ENCODE results near the gene GPR107. TPM values are rescaled to one million over a fixed set of nuclear protein-coding genes. Genes with fewer than 3 reads are reported as not detected.

The GPR107 gene
- total and polyA plus RNA-seq, 2 of the 8 experiments (the other 6 are each of a cell fraction or from before 2014, with no cell fraction given), result 19.3 to 30.7 TPM

- Histone ChIP-seq H4K20me1 (replicated peaks in 1 of 2; ENCODE audit: control insufficient read depth in 1 of 2, insufficient read depth in 2 of 2, low read length in 2 of 2) (no peaks in the 10 kb centered on the region), H3K14ac (ENCODE audit: insufficient read length) (no peak overlapping the region), H3K27ac (ENCODE audit: low read depth, low read length) (no peak overlapping the region), H3K4me1 (replicated peaks in 1 of 4; ENCODE audit: control insufficient read depth in 3 of 4, insufficient read depth in 4 of 4, low read length in 3 of 4) (peaks cover 13 to 29% (median 19%) of the 10 kb centered on the region in 4 experiments), H2BK12ac (ENCODE audit: low read depth, low read length) (no peak overlapping the region), H3K56ac (replicated peaks; ENCODE audit: insufficient read length, low read depth, low read length) (no peak overlapping the region), H2BK15ac (ENCODE audit: low read length) (no peak overlapping the region), H4K91ac (replicated peaks; ENCODE audit: insufficient read length, low read length) (no peak overlapping the region), H3K9me3 (ENCODE audit: insufficient read depth in 2 of 2, low read depth in 1 of 2, low read length in 1 of 2) (no peaks in the 10 kb centered on the region), H4K8ac (ENCODE audit: extremely low read depth, insufficient read depth, low read length) (no peak overlapping the region), H3K18ac (ENCODE audit: extremely low read depth, low read length) (no peak overlapping the region), H3K27me3 (replicated peaks in 1 of 4; ENCODE audit: control insufficient read depth in 3 of 4, extremely low read depth in 1 of 4, insufficient read depth in 3 of 4, low read length in 3 of 4) (no peaks in the 10 kb centered on the region; a peak in 1 of 7 replicates), H3K79me2 (ENCODE audit: control insufficient read depth in 1 of 2, insufficient read depth in 2 of 2, low read length in 2 of 2) (no peaks in the 10 kb centered on the region), H3K36me3 (ENCODE audit: control insufficient read depth in 2 of 4, insufficient read depth in 4 of 4, low read length in 3 of 4) (no peaks in the 10 kb centered on the region), H3K4me2 (ENCODE audit: insufficient read depth in 1 of 2, low read depth in 2 of 2, low read length in 2 of 2) (no peak overlapping the region), H3K9ac (replicated peaks in 1 of 4; ENCODE audit: extremely low read depth in 1 of 4, low read depth in 3 of 4, low read length in 3 of 4) (no peak overlapping the region), H2BK5ac (ENCODE audit: low read depth, low read length) (no peak overlapping the region), H3K79me1 (ENCODE audit: low read depth, low read length) (no peaks in the 10 kb centered on the region), H2AK5ac (ENCODE audit: low read depth, low read length) (no peak overlapping the region), H3K23ac (ENCODE audit: insufficient read length) (no peak overlapping the region), H3K4me3 (ENCODE audit: extremely low read depth in 1 of 4, insufficient read depth in 2 of 4, low read depth in 3 of 4, low read length in 4 of 4) (no peak overlapping the region), H4K5ac (ENCODE audit: insufficient read length, low read depth, low read length) (no peak overlapping the region), H3K23me2 (ENCODE audit: low read depth, low read length) (no peaks in the 10 kb centered on the region), H3K4ac (replicated peaks; ENCODE audit: insufficient read length, low read depth, low read length) (no peak overlapping the region), H2BK20ac (ENCODE audit: low read length) (no peak overlapping the region), H2BK120ac (replicated peaks; ENCODE audit: low read depth, low read length) (no peak overlapping the region), H2AFZ (ENCODE audit: low read length) (no peak overlapping the region)
- POLR2A ChIA-PET (ENCODE audit: partially characterized antibody), result no interaction called here
- no peak for DNase-seq (ENCODE audit: low read depth in 1 of 2, low spot score in 2 of 2)
- no peak for TF ChIP-seq SP2 (IDR thresholded peaks at IDR 0.05; ENCODE audit: low read length)
- no peak for TF ChIP-seq SIX5 (IDR thresholded peaks at IDR 0.05; ENCODE audit: low read depth, low read length)
- TF ChIP-seq HDAC2 (IDR thresholded peaks at IDR 0.05; ENCODE audit: borderline replicate concordance in 1 of 2, low read depth in 2 of 2, low read length in 2 of 2), result no peak
- TF ChIP-seq NANOG (IDR thresholded peaks at IDR 0.05; ENCODE audit: insufficient read depth, low read depth, low read length, poor library complexity, severe bottlenecking), result no peak
- no peak for TF ChIP-seq POLR2AphosphoS5 (IDR thresholded peaks at IDR 0.05; ENCODE audit: low read depth, low read length)
- no peak for TF ChIP-seq FOSL1 (IDR thresholded peaks at IDR 0.05; ENCODE audit: insufficient read depth, low read depth, low read length)
- no peak for TF ChIP-seq EP300 (IDR thresholded peaks at IDR 0.05; ENCODE audit: borderline replicate concordance in 1 of 2, low read depth in 2 of 2, low read length in 2 of 2)
- no peak for TF ChIP-seq HDAC6 (IDR thresholded peaks at IDR 0.05; ENCODE audit: low read depth, low read length)
- no peak for TF ChIP-seq EZH2 (IDR thresholded peaks at IDR 0.05; ENCODE audit: low read depth, low read length, severe bottlenecking)
- no peak for TF ChIP-seq SRF (IDR thresholded peaks at IDR 0.05; ENCODE audit: low read depth, low read length)
- TF ChIP-seq RXRA (IDR thresholded peaks at IDR 0.05; ENCODE audit: insufficient read depth, low read depth, low read length), result no peak
- no peak for TF ChIP-seq BACH1 (IDR thresholded peaks at IDR 0.05; ENCODE audit: low read length)
- TF ChIP-seq CBX5 (IDR thresholded peaks at IDR 0.05; ENCODE audit: low read depth, low read length), result no peak
- no peak for TF ChIP-seq TBP (IDR thresholded peaks at IDR 0.05; ENCODE audit: low read depth, low read length)
- TF ChIP-seq ZNF274 (IDR thresholded peaks at IDR 0.05; ENCODE audit: borderline replicate concordance, extremely low read depth, low read length), result no peak
- CTCF ChIA-PET (ENCODE audit: partially characterized antibody), result interaction anchor here (0.6 to 1.4 kb wide), 5 partner anchors 17 to 182 kb away, joined by 3 to 5 read pairs (median 4); no protein-coding TSS in a partner anchor
- no peak for FAIRE-seq
- 93% methylated on average over 10 of the region's 10 CpGs; no CpG with 5 or more reads in 1 of the 2 experiments for WGBS, 2 experiments (ENCODE audit: extremely low coverage in 1 of 2, insufficient coverage in 1 of 2, insufficient read length in 1 of 2, insufficient replicate concordance in 2 of 2, low coverage in 1 of 2, low lambda C conversion rate in 2 of 2, missing lambda C conversion rate in 1 of 2)
Observed at GRCh38 chr9:130139251-130139650, 85.5 kb downstream of the GPR107 start.
